Lower lobe of right lung (tissue), 2 donors: Measurements from ENCODE around the gene CSTF3. TPM values are rescaled to one million over a fixed set of nuclear protein-coding genes. Genes with fewer than 3 reads are reported as not detected.
"Not testable (repeated sequence)": the region's sequence is repeated elsewhere in the genome, so short reads cannot be mapped to it uniquely, and the experiment has no call there.

Experiments
- ATAC-seq, 2 donors: fragments of 200-7000 bp; cut with Tn5 transposase; one replicate each; pipeline ENCODE4 v1.9.1; 2020 to 2022; ENCODE audit warnings: mild to moderate bottlenecking in 2 of 2, moderate library complexity in 2 of 2
- DNase-seq: peaks from one replicate; pipeline ENCODE4 v3.0.0-alpha.2; 2020
- H3K27ac ChIP-seq: fragments of 200-600 bp; one replicate; pipeline ENCODE4 v1.8.0; 2022
- H3K27me3 ChIP-seq: fragments of 200-600 bp; one replicate; pipeline ENCODE4 v1.8.0; 2022; ENCODE audit warnings: low read depth
- H3K36me3 ChIP-seq: fragments of 200-600 bp; one replicate; pipeline ENCODE4 v1.8.0; 2022; ENCODE audit warnings: mild to moderate bottlenecking
- H3K4me1 ChIP-seq: fragments of 200-600 bp; one replicate; pipeline ENCODE4 v1.8.0; 2022
- H3K4me3 ChIP-seq: fragments of 200-600 bp; one replicate; pipeline ENCODE4 v1.8.0; 2022; ENCODE audit warnings: mild to moderate bottlenecking
- H3K9me3 ChIP-seq: fragments of 200-600 bp; one replicate; pipeline ENCODE4 v1.8.0; 2022
- CTCF ChIP-seq: fragments of 200-600 bp; IDR thresholded peaks from one replicate; pipeline ENCODE4 v1.8.0; 2022; ENCODE audit warnings: antibody characterized with exemption, mild to moderate bottlenecking
- intact Hi-C: fragments of 100-400 bp; cut with DNase I; formaldehyde crosslinking; loops from one replicate; pipeline ENCODE4 v1.11.0; 2022
- total RNA-seq: library from RNA; stranded (reverse); fragmentation: NEBNext Ultra II Directional; extraction: Animal tissue kit (Norgen Biotek cat#: 25700); gene quantifications from one replicate; pipeline ENCODE4 v1.2.1, GENCODE V29; 2021
- donor health status: DM: no; HTN: yes; CAD: no; lungs with severe emphysema.

Gene CSTF3
- total RNA-seq, 1 donor from 2014 or later, result 20.4 TPM

- peaks cover 44% of the 10 kb centered on the region for H3K4me1 ChIP-seq
- no peaks in the 10 kb centered on the region for H3K9me3 ChIP-seq
- ATAC-seq (no peak), DNase-seq (no peak)
- H3K36me3 ChIP-seq, result no peaks in the 10 kb centered on the region
- H3K27ac ChIP-seq, result no peak overlapping the region
- H3K4me3 ChIP-seq, result peak overlapping the region; percentile 82
- intact Hi-C loops, result loop anchor here (10.0 kb wide), 1 partner anchor 175 kb away; no protein-coding TSS in a partner anchor
- TF ChIP-seq CTCF, result no peak
- no peaks in the 10 kb centered on the region for H3K27me3 ChIP-seq
These were observed 1.1 kb downstream of the CSTF3 start for GRCh38 chr11:33160136-33160535.

- H3K9me3 ChIP-seq, intact Hi-C loops, H3K27me3 ChIP-seq, H3K36me3 ChIP-seq, H3K4me3 ChIP-seq, ATAC-seq, H3K27ac ChIP-seq, DNase-seq: not testable (repeated sequence)
- peaks cover 44% of the 10 kb centered on the region for H3K4me1 ChIP-seq
These were observed 1.9 kb downstream of the CSTF3 start for GRCh38 chr11:33159378-33159867.

- Histone ChIP-seq H3K4me1 (peaks cover 44% of the 10 kb centered on the region), H3K36me3 (no peaks in the 10 kb centered on the region), H3K27me3 (no peaks in the 10 kb centered on the region), H3K9me3 (no peaks in the 10 kb centered on the region), H3K4me3 (no peak overlapping the region), H3K27ac (no peak overlapping the region)
- ATAC-seq, result no peak
- no peak for DNase-seq
- no peak for TF ChIP-seq CTCF
- intact Hi-C loops, result no loop called here
These were observed 2.5 kb downstream of the CSTF3 start for GRCh38 chr11:33158596-33159275.

- ATAC-seq (no peak), DNase-seq (no peak)
- no peaks in the 10 kb centered on the region for H3K36me3 ChIP-seq
- peaks cover 44% of the 10 kb centered on the region for H3K4me1 ChIP-seq
- no peak for TF ChIP-seq CTCF
- no peak overlapping the region for H3K4me3 ChIP-seq
- no peak overlapping the region for H3K27ac ChIP-seq
- no peaks in the 10 kb centered on the region for H3K27me3 ChIP-seq
- intact Hi-C loops, result no loop called here
- no peaks in the 10 kb centered on the region for H3K9me3 ChIP-seq
These were observed 3.9 kb downstream of the CSTF3 start for GRCh38 chr11:33157103-33158027.

- H3K4me3 ChIP-seq, result no peak overlapping the region
- H3K9me3 ChIP-seq, result no peaks in the 10 kb centered on the region
- ATAC-seq (no peak), DNase-seq (no peak)
- no peak overlapping the region for H3K27ac ChIP-seq
- intact Hi-C loops, result no loop called here
- no peak for TF ChIP-seq CTCF
- H3K27me3 ChIP-seq, result no peaks in the 10 kb centered on the region
- no peaks in the 10 kb centered on the region for H3K36me3 ChIP-seq
- peaks cover 7% of the 10 kb centered on the region for H3K4me1 ChIP-seq
These were observed 9.9 kb downstream of the CSTF3 start for GRCh38 chr11:33151399-33151798.
